ENCODE measurements around the gene NHS.

- TF ChIP-seq EZH2 (IDR thresholded peaks at IDR 0.05; ENCODE audit: insufficient read depth, low read length) = no peak
- no peak for TF ChIP-seq CTCF (IDR thresholded peaks at IDR 0.05; ENCODE audit: insufficient read depth, low read depth, low read length)
Observed at GRCh38 chrX:17425136-17425535, 50.1 kb downstream of the NHS start.
